Measurements from ENCODE around the gene FNDC3B.
A peak's percentile ranks its signal among the peaks of the same experiment; 100 is the strongest.

The FNDC3B gene

DNA sequence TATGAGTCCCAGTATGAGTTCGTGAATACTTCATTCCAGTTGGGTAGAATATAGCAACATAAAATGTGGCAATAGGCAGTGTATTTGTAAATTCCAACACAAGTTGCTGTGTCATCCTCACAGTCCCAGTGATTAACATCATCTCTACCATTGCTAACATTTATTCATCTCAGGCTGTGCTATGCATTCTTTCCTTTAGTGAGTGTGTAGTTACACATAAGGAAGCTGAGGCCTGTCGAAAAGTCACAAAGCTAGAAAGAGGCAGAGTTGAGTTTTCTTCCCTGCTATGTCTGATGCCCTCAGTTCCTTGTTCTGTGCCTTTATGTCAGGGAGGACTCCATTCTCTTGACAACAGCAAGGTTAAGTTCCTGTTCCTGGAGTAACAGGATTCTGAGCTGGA lies 96.4 kb downstream of the FNDC3B start:
- DNase-seq (ENCODE audit: low read depth), result peak; percentile 56

DNA sequence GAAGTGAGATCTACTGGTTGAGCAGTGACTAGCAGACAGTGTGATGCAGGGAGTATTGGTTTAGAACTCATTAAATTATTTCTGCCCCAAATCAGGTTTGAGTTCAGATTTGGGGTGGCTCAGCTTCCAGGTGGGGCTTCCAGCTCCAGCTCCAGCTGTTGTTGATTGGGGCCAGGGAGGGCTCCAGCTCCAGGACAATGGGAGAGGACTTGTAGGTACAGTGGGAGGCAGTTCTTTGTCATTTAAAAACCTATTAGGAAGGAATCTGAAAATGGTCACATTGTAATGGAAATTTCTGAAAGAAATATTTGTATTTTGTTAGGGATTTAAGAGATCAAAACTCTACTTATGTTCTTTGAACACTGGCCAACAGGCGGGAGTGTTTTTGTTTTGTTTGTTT lies 97.0 kb downstream of the FNDC3B start:
- DNase-seq (ENCODE audit: low read depth), result no peak

DNA sequence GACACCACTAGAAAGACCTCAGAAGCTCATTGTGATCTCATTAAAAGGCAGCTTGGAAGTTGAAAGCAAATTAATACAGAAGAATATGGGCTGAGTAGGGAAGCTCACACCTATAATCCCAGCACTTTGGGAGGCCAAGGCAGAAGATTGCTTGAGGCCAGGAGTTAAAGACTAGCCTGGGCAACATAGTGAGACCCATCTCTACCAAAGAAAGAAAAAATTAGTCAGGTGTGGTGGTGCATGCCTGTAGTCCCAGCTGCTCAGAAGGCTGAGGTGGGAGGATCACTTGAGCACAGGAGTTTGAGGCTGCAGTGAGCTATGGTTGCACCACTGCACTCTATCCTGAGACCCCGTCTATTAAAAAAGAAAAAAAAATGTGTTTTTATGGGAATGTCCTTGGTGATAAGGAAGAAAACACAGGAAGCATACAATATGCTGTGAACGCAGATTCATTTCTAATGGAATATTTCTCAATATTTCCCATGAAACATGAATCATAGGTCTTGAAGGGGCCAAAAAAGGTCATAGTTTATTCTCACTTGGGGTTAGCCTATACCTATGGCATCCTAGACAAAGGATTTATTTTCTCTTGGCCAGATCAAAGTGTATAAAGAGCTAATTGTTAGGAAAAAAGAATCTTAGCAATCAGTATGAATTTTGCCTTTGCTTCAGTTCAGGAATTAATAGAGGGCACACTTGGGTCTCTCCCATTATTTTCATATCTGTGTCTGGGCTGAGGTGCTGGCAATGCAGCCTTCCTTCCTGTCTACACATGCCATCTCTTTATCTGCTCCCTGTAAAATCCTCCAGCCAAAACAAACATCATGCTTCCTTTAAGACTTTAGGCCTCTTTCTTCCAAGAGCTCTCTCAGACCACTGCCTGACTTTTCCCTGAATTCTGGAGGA lies 98.2 kb downstream of the FNDC3B start:
- no peak for DNase-seq (ENCODE audit: low read depth)

- DNase-seq (ENCODE audit: low read depth), result no peak
Observed at GRCh38 chr3:172138193-172138537, 98.8 kb downstream of the FNDC3B start.

DNA sequence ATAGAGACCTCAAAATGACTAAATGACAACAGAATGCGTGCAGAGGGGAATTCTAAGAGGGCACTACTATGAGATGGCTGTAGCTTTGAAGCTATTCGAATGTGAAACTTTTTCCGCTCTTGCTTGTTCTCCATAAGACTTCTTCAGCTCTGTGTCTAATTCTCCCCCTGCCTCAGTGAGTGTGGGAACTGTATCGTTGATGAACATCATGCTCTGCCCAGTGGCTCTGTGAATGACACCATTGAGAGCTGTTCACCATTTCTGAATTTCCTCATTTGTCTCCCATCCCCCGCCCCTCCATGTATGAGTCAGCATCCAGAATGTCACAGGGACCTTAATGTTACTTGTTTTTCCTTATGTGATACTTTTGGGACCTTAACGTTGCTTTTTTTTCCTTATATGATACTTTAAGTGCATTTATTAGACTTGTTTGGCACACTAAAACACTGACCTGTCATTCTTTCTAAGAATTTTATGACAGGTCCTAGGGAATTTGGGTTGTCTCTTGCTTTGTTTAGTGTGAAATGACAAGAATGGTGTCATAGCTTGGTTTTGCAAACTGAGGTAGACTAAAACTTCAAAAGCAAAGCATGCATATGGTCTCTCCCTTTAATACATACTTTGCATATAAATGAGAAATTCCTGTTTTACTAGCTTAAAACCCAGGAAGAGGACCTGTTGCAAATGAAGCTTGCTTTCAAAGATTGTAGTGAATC lies 99.6 kb downstream of the FNDC3B start:
- no peak for DNase-seq (ENCODE audit: low read depth)

- no peak for DNase-seq (ENCODE audit: low read depth)
Observed at GRCh38 chr3:172139528-172140276, 100.3 kb downstream of the FNDC3B start.

DNA sequence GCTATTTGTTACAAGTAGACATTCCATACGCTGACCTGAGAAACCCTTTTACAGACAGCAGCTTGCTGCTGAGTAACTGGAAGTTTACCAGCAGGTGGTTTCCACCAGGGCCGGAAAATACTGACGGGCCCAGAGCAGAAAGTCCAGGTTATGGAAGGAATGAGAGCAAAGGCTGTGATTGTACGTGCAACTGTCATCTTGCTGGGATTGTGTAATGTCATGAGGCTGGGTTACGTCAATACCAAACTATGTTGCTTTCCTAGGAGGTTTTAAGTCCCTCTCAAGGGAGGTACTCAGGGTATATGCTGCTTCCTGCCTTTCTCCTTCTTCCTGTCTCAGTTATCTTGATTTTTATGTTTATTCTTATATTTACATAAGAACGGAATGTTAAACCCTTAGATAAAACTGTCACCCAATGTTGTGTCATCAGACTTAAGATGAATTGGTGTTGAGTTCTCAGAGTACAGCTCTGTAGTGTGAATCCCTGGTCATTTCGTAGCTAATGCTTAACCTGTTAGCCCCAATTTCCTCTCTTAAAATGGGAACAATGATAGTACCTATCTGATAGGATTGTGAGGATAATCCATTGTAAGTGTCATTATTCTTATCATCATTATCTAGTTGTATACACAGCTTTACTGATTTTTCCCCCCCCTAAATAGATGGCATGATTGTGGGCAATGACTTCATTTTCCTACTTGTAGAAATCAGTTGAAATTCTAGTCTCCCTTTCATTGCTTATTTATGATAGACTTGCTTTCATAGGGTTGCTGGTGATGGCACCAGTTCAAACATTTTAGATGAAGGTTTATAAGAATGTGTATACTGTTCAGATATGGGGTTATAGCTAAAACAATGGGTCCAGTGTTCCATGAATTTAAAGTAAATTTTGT lies 101.4 kb downstream of the FNDC3B start:
- DNase-seq (ENCODE audit: low read depth), result peak; percentile 99

GRCh38 chr3:172142051-172142863 lies 102.9 kb downstream of the FNDC3B start:
- DNase-seq (ENCODE audit: low read depth), result peak; percentile 91

DNA sequence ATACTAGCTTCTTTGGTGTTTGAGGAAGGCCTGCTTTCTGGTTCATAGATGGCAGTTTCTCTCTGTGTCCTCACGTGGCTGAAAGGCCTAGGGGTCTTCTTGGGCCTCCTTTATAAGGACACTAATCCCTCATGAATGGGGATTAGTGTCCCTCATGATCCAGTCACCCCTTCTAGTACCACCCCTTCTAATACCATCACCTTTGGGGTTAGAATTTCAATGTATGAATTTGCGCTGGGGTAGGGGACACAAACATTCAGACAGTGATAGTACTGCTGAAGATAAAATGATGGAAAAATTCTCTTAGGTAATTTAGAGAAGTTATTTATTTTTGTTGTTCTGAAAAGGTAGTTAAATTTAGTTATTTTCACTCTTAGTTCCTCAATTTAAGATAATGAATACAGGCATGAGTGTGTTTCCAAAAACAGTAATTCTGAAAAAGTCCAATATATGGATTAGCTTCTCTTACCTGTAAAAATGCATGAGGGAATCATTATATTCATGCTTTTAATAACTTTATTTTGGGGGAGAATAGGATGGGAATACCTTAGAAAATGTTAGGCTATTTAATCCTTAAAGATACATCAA lies 103.6 kb downstream of the FNDC3B start:
- no peak for DNase-seq (ENCODE audit: low read depth)

- DNase-seq (ENCODE audit: low read depth), result no peak
Observed at GRCh38 chr3:172143739-172144497, 104.5 kb downstream of the FNDC3B start.

GRCh38 chr3:172144601-172145000 lies 105.2 kb downstream of the FNDC3B start:
- no peak for DNase-seq (ENCODE audit: low read depth)

DNA sequence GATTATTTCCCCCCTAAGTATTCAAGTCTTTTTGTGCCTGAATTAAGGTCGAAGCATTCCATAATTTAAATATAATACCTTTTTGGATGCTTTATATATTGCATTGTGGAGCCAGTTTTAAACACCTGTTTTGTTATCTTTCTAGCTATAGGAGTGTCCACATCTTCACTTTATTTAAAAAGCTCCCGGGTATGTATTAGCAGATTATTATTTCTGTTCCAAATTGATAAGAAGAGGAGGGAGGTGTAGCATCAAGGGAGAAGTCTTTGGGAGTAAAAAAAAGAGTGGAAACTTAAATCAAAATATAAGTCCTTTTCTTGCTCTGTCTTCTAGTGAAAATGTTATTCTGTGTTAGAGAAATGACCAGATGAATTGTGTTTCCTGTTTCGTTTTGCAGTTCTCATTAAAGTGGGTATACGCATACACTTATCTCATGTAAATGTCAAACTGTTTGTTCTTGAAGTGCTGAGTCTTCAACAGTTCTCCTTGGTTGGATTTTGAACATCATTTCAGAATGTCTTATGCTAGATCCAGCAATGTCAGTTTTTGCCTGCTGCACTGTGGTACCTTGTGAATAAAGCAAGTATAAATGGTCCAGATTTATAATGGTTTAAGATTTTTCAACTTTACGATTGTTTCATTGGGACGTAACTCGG lies 105.8 kb downstream of the FNDC3B start:
- DNase-seq (ENCODE audit: low read depth), result no peak

DNA sequence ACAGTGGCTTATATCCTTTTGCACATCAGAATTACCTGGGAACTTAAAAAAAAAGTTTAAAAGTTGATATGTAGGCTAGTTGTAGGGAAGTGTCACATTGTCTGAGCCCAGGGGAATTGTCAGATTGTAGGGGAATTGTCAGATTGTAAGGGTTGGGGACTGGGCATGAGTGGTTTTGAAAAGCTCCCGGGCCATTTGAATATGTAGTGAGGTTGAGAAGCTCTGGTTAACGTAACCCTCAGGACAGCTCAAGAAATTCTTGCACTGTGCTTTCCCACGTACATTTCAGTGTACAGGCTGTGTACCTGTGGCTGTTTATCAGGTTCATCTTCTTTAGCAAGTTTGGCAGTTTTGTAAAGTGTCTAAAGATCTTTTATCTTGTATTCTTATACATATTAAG lies 107.0 kb downstream of the FNDC3B start:
- DNase-seq (ENCODE audit: low read depth), result no peak

GRCh38 chr3:172147113-172147818 lies 107.9 kb downstream of the FNDC3B start:
- no peak for DNase-seq (ENCODE audit: low read depth)

DNA sequence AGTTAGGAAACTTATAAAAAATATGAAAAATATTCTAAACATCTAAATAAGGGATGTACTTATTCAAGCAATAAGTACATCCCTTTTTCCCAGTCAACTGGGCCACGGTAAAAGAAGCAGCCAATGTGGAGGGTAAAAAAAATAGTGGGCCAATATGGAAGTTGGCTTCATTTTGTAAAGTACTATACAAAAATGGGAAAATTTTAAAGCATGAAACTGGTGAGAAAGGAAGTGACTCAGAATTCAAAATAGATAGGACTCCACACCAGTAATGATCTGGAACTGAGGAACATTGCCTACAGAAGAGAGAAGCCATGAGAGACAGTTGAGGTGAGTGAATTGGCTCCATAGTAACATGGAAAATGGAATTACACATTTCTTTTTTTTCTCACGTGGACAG lies 108.9 kb downstream of the FNDC3B start:
- DNase-seq (ENCODE audit: low read depth), result no peak

GRCh38 chr3:172148702-172149565 lies 109.6 kb downstream of the FNDC3B start:
- DNase-seq (ENCODE audit: low read depth), result no peak

- no peak for DNase-seq (ENCODE audit: low read depth)
Observed at GRCh38 chr3:172150268-172150667, 110.9 kb downstream of the FNDC3B start.

All from non-pigmented ciliary epithelial cell (primary cell).